GM23338 (cell line): ENCODE measurements around the gene SPP1. TPM values are rescaled to one million over a fixed set of nuclear protein-coding genes. Genes with fewer than 3 reads are reported as not detected.

Source experiments
- ATAC-seq: fragments of 200-7000 bp; cut with Tn5 transposase; 3 replicates; pipeline ENCODE4 v1.9.1; 2020
- DNase-seq: peaks from one replicate; pipeline ENCODE4 v3.0.0-alpha.2; 2015; ENCODE audit warnings: low spot score
- H2AFZ ChIP-seq: fragments of 200-600 bp; sonication (generic); 2 replicates; pipeline ENCODE4 v1.8.0; 2016; ENCODE audit warnings: antibody characterized with exemption, mild to moderate bottlenecking, moderate library complexity
- H3F3A ChIP-seq: fragments of 200-600 bp; sonication (generic); replicated peaks from 2 replicates; pipeline ENCODE4 v1.8.0; 2017; ENCODE audit warnings: antibody characterized with exemption, mixed run types, low read depth
- H3K27ac ChIP-seq: fragments of 200-600 bp; sonication (generic); 2 replicates; pipeline ENCODE4 v1.6.1; 2016; ENCODE audit warnings: low read depth
- H3K27me3 ChIP-seq: fragments of 200-600 bp; sonication (generic); 2 replicates; pipeline ENCODE4 v1.8.0; 2016; ENCODE audit warnings: mild to moderate bottlenecking, mixed run types, moderate library complexity; ENCODE audit not compliant: insufficient read depth
- H3K36me3 ChIP-seq: fragments of 200-600 bp; sonication (generic); 2 replicates; pipeline ENCODE4 v1.8.0; 2016; ENCODE audit warnings: mild to moderate bottlenecking; ENCODE audit not compliant: insufficient read depth
- H3K4me1 ChIP-seq: fragments of 200-600 bp; sonication (generic); 2 replicates; pipeline ENCODE4 v1.8.0; 2016; ENCODE audit warnings: mild to moderate bottlenecking, moderate library complexity; ENCODE audit not compliant: insufficient read depth
- H3K4me2 ChIP-seq: fragments of 200-600 bp; sonication (generic); 2 replicates; pipeline ENCODE4 v1.7.1; 2017; ENCODE audit warnings: mixed run types
- H3K4me3 ChIP-seq: fragments of 200-600 bp; sonication (generic); 2 replicates; pipeline ENCODE4 v1.6.1; 2016; ENCODE audit warnings: mixed run types
- H3K79me2 ChIP-seq: fragments of 200-600 bp; sonication (generic); replicated peaks from 2 replicates; pipeline ENCODE4 v1.8.0; 2017; ENCODE audit warnings: mild to moderate bottlenecking; ENCODE audit not compliant: insufficient read depth
- H3K9me2 ChIP-seq: fragments of 200-600 bp; sonication (generic); 2 replicates; pipeline ENCODE4 v1.8.0; 2017; ENCODE audit not compliant: insufficient read depth
- H4K20me1 ChIP-seq: fragments of 200-600 bp; sonication (generic); replicated peaks from 2 replicates; pipeline ENCODE4 v1.8.0; 2017; ENCODE audit warnings: mild to moderate bottlenecking; ENCODE audit not compliant: insufficient read depth
- H3K27ac Mint-ChIP-seq: 2 replicates; pipeline ENCODE4 v1.8.0; 2020; ENCODE audit warnings: inconsistent platforms, mild to moderate bottlenecking, moderate library complexity, mixed read lengths
- H3K27me3 Mint-ChIP-seq: 3 replicates; pipeline ENCODE4 v1.8.0; 2022; ENCODE audit warnings: low read depth, mild to moderate bottlenecking, moderate library complexity, mixed read lengths, inconsistent platforms; ENCODE audit not compliant: insufficient read depth, poor library complexity
- H3K36me3 Mint-ChIP-seq: 3 replicates; pipeline ENCODE4 v1.8.0; 2021; ENCODE audit warnings: low read depth, mild to moderate bottlenecking, inconsistent platforms, moderate library complexity, mixed read lengths
- H3K4me1 Mint-ChIP-seq: 3 replicates; pipeline ENCODE4 v1.8.0; 2020; ENCODE audit warnings: mild to moderate bottlenecking, inconsistent platforms, mixed read lengths
- H3K4me3 Mint-ChIP-seq: 3 replicates; pipeline ENCODE4 v1.8.0; 2021; ENCODE audit warnings: moderate library complexity, mild to moderate bottlenecking, inconsistent platforms, mixed read lengths
- H3K9me3 Mint-ChIP-seq: 3 replicates; pipeline ENCODE4 v1.8.0; 2020; ENCODE audit warnings: moderate library complexity, mild to moderate bottlenecking, inconsistent platforms, mixed read lengths
- CTCF ChIP-seq, 2 experiments: fragments of 200-600 bp in 1 of 2; sonication (generic) in 1 of 2; conservative IDR thresholded peaks; 2 replicates each; pipeline versions ENCODE4 v1.5.1 to v1.6.1; 2016 to 2017; ENCODE audit warnings: antibody characterized with exemption in 2 of 2, low read depth in 2 of 2, mild to moderate bottlenecking in 2 of 2, moderate library complexity in 1 of 2
- ETS1 ChIP-seq: IDR thresholded peaks from 2 replicates; pipeline ENCODE4 v1.6.1; 2016; ENCODE audit warnings: antibody characterized with exemption
- EZH2 ChIP-seq: fragments of 200-600 bp; sonication (generic); IDR thresholded peaks from one replicate; pipeline ENCODE4 v1.8.0; 2017; ENCODE audit warnings: antibody characterized with exemption, mild to moderate bottlenecking, low read depth; ENCODE audit not compliant: unreplicated experiment
- POLR2AphosphoS5 ChIP-seq: IDR thresholded peaks from 2 replicates; pipeline ENCODE4 v1.6.1; 2016; ENCODE audit warnings: antibody characterized with exemption, low read depth
- STAT1 ChIP-seq: IDR thresholded peaks from one replicate; pipeline ENCODE4 v1.6.1; 2016; ENCODE audit warnings: antibody characterized with exemption; ENCODE audit not compliant: unreplicated experiment
- ZNF331 ChIP-seq: fragments of 250-450 bp; sonication (Bioruptor Pico); IDR thresholded peaks from 2 replicates; pipeline ENCODE4 v1.5.0; 2020; ENCODE audit warnings: low read depth, mild to moderate bottlenecking, moderate library complexity
- ZNF462 ChIP-seq: fragments of 250-450 bp; sonication (Bioruptor Pico); IDR thresholded peaks from 2 replicates; pipeline ENCODE4 v1.5.0; 2020; ENCODE audit warnings: mild to moderate bottlenecking, moderate library complexity
- polyA plus RNA-seq: library from polyadenylated mRNA; unstranded; fragments of >200 nt; fragmentation: Nextera tagmentation; extraction: Ambion mirVana; gene quantifications from 2 replicates; pipeline ENCODE4 v1.2.1, GENCODE V29; 2016
- total RNA-seq: library from RNA; depleted of rRNA; stranded (reverse); fragments of >200 nt; shearing (Covaris generic); gene quantifications from 2 replicates; pipeline ENCODE4 v1.2.3, GENCODE V29; 2014

SPP1 gene
- total and polyA plus RNA-seq, 2 experiments from 2014 or later = 41.3 to 51.3 TPM

- no peaks in the 10 kb centered on the region for H3F3A ChIP-seq
- no peak for ATAC-seq
- peaks cover 60% of the 10 kb centered on the region for H3K4me1 Mint-ChIP-seq
- H3K4me1 ChIP-seq = peaks cover 57% of the 10 kb centered on the region
- H2AFZ ChIP-seq = no peak overlapping the region
- H3K4me3 Mint-ChIP-seq = peak overlapping the region; percentile 53; the same call in 2 of the 3 replicates
- H3K4me3 ChIP-seq = peak overlapping the region; percentile 68; the same call in 1 of the 2 replicates
- H3K9me2 ChIP-seq = no peaks in the 10 kb centered on the region
- no peak for DNase-seq
- TF ChIP-seq ETS1 = no peak
- TF ChIP-seq ZNF331 = no peak
- TF ChIP-seq EZH2 = no peak
- no peak for TF ChIP-seq STAT1
- no peak for TF ChIP-seq ZNF462
- no peak for TF ChIP-seq POLR2AphosphoS5
- TF ChIP-seq CTCF (conservative IDR thresholded peaks at IDR 0.05; ENCODE audit: low read depth in 2 of 2) = no peak
- peak overlapping the region; percentile 83 for H3K4me2 ChIP-seq
- H3K79me2 ChIP-seq = peaks cover 80% of the 10 kb centered on the region
- H3K36me3 ChIP-seq = no peaks in the 10 kb centered on the region
- peaks cover 49% of the 10 kb centered on the region for H4K20me1 ChIP-seq
- H3K9me3 Mint-ChIP-seq = no peaks in the 10 kb centered on the region; the same call in 2 of the 3 replicates
- no peak overlapping the region for H3K27ac Mint-ChIP-seq
- peak overlapping the region; percentile 8; the same call in 1 of the 2 replicates for H3K27ac ChIP-seq
- peaks cover 15% of the 10 kb centered on the region for H3K27me3 Mint-ChIP-seq
- peaks cover 10% of the 10 kb centered on the region for H3K27me3 ChIP-seq
- peaks cover 3% of the 10 kb centered on the region for H3K36me3 Mint-ChIP-seq
Observed at GRCh38 chr4:88010966-88011365, 35.5 kb downstream of the SPP1 start.
